IPS-11a (cell line): ENCODE measurements around the gene CDK15.

ENCODE experiments used
- H3K4me3 ChIP-seq: one replicate; pipeline ENCODE4 v1.5.1; 2013; ENCODE audit warnings: low read depth, low read length, control low read depth

CDK15 gene

GRCh38 chr2:201932511-201932910 is 126.2 kb downstream of the CDK15 start:
- no peak overlapping the region for H3K4me3 ChIP-seq

GRCh38 chr2:201933792-201934237 is 127.5 kb downstream of the CDK15 start:
- no peak overlapping the region for H3K4me3 ChIP-seq

- no peak overlapping the region for H3K4me3 ChIP-seq
Measured at GRCh38 chr2:201936817-201937216, 130.5 kb downstream of the CDK15 start.

- H3K4me3 ChIP-seq: no peak overlapping the region
Measured at GRCh38 chr2:201937343-201937742, 131.0 kb downstream of the CDK15 start.

GRCh38 chr2:201938156-201938775 is 131.9 kb downstream of the CDK15 start:
- H3K4me3 ChIP-seq: no peak overlapping the region

GRCh38 chr2:201938781-201939180 is 132.4 kb downstream of the CDK15 start:
- H3K4me3 ChIP-seq: no peak overlapping the region

GRCh38 chr2:201939453-201939941 is 133.2 kb downstream of the CDK15 start:
- H3K4me3 ChIP-seq: no peak overlapping the region

- H3K4me3 ChIP-seq: no peak overlapping the region
Measured at GRCh38 chr2:201942531-201942930, 136.2 kb downstream of the CDK15 start.
